HepG2 (cell line): Measurements from ENCODE around the gene DHX16. TPM values are rescaled to one million over a fixed set of nuclear protein-coding genes. Genes with fewer than 3 reads are reported as not detected.

Experiments
- AHR ChIP-seq: IDR thresholded peaks from 2 replicates; pipeline ENCODE4 v1.6.1; 2018; ENCODE audit warnings: missing genetic modification reagents, missing compliant biosample characterization
- BRCA1 ChIP-seq: sonication (generic); formaldehyde crosslinking; IDR thresholded peaks from 2 replicates; pipeline ENCODE4 v1.4.0; 2020; ENCODE audit warnings: missing genetic modification reagents
- BRD4 ChIP-seq: sonication (generic); formaldehyde crosslinking; IDR thresholded peaks from 2 replicates; pipeline ENCODE4 v1.4.0; 2020; ENCODE audit warnings: missing genetic modification reagents
- CENPT ChIP-seq: sonication (generic); formaldehyde crosslinking; IDR thresholded peaks from 2 replicates; pipeline ENCODE4 v1.8.0; 2022; ENCODE audit warnings: low read depth, mild to moderate bottlenecking, moderate library complexity, missing genetic modification reagents
- ELF4 ChIP-seq: sonication (generic); formaldehyde crosslinking; IDR thresholded peaks from 2 replicates; pipeline ENCODE4 v1.5.0; 2020; ENCODE audit warnings: missing genetic modification reagents, mild to moderate bottlenecking, moderate library complexity, borderline replicate concordance
- GATA4 ChIP-seq: sonication (generic); IDR thresholded peaks from 2 replicates; pipeline ENCODE4 v1.6.1; 2016; ENCODE audit warnings: antibody characterized with exemption, low read depth, borderline replicate concordance
- GATAD2A ChIP-seq: IDR thresholded peaks from 2 replicates; pipeline ENCODE4 v1.6.1; 2016
- MTA1 ChIP-seq: sonication (generic); formaldehyde crosslinking; IDR thresholded peaks from 2 replicates; pipeline ENCODE4 v1.4.0; 2020; ENCODE audit warnings: missing genetic modification reagents, mild to moderate bottlenecking, borderline replicate concordance
- NR2F6 ChIP-seq, 2 experiments: IDR thresholded peaks; 2 replicates each; pipeline ENCODE4 v1.6.1; 2016; ENCODE audit warnings: antibody characterized with exemption in 1 of 2, mild to moderate bottlenecking in 1 of 2
- PHF21A ChIP-seq: sonication (generic); formaldehyde crosslinking; IDR thresholded peaks from 2 replicates; pipeline ENCODE4 v1.5.0; 2020; ENCODE audit warnings: mild to moderate bottlenecking, missing genetic modification reagents
- SMARCE1 ChIP-seq: fragments of 450-650 bp; IDR thresholded peaks from 2 replicates; pipeline ENCODE4 v1.6.1; 2017; ENCODE audit warnings: borderline replicate concordance
- SRSF1 ChIP-seq: fragments of 200-400 bp; formaldehyde crosslinking; optimal IDR thresholded peaks from 2 replicates; pipeline ENCODE3; 2017; ENCODE audit warnings: mild to moderate bottlenecking, low read depth, low read length, moderate library complexity
- TP53 ChIP-seq: sonication (generic); formaldehyde crosslinking; conservative IDR thresholded peaks from 2 replicates; pipeline ENCODE4 v1.4.0; 2020; ENCODE audit warnings: missing genetic modification reagents
- ZNF367 ChIP-seq: sonication (generic); formaldehyde crosslinking; IDR thresholded peaks from 2 replicates; pipeline ENCODE4 v1.4.0; 2020; ENCODE audit warnings: missing genetic modification reagents, borderline replicate concordance
- ZNF670 ChIP-seq: sonication (generic); formaldehyde crosslinking; IDR thresholded peaks from 2 replicates; pipeline ENCODE4 v1.8.0; 2022; ENCODE audit warnings: mild to moderate bottlenecking, missing genetic modification reagents, borderline replicate concordance
- ZNF780A ChIP-seq: sonication (generic); formaldehyde crosslinking; IDR thresholded peaks from 2 replicates; pipeline ENCODE4 v1.8.0; 2022; ENCODE audit warnings: mild to moderate bottlenecking, missing genetic modification reagents, moderate library complexity
- ZSCAN9 ChIP-seq: IDR thresholded peaks from 2 replicates; pipeline ENCODE4 v1.6.1; 2016; ENCODE audit warnings: borderline replicate concordance
- polyA plus RNA-seq, 8 experiments: library from polyadenylated mRNA; depleted of rRNA in 3 of 8; stranded (reverse) in 7 of 8; unstranded in 1 of 8; fragments of >200 nt; fragmentation: Illumina TruSeq in 4 of 8; extraction: Trizol in 4 of 8; gene quantifications; 2 replicates each; pipeline versions ENCODE4 v1.2.1 to v1.2.3, GENCODE V29; 2011 to 2016; ENCODE audit warnings: low read depth in 4 of 8, missing spikeins in 1 of 8, mixed read lengths in 1 of 8; ENCODE audit not compliant: insufficient read depth in 1 of 8
- total RNA-seq, 5 experiments: library from RNA; depleted of rRNA; stranded (reverse); fragments of >200 nt; fragmentation: Illumina TruSeq; extraction: Trizol; gene quantifications; 2 replicates each; pipeline ENCODE4 v1.2.3, GENCODE V29; 2016; ENCODE audit warnings: low read depth in 1 of 5
- TF ChIP-seq, protein P1 (sequence below): sonication (generic); formaldehyde crosslinking; IDR thresholded peaks from 2 replicates; pipeline ENCODE4 v1.4.0; 2020; ENCODE audit warnings: missing genetic modification reagents, borderline replicate concordance
- TF ChIP-seq, protein P2 (sequence below): sonication (generic); formaldehyde crosslinking; IDR thresholded peaks from one replicate; pipeline ENCODE4 v1.5.1; 2020; ENCODE audit warnings: mild to moderate bottlenecking, missing genetic modification reagents; ENCODE audit errors: not compliant biosample characterization

Gene DHX16
- total and polyA plus RNA-seq, 2 of the 13 experiments (the other 11 are each of a cell fraction or from before 2014, with no cell fraction given), result 57.0 to 58.5 TPM

DNA sequence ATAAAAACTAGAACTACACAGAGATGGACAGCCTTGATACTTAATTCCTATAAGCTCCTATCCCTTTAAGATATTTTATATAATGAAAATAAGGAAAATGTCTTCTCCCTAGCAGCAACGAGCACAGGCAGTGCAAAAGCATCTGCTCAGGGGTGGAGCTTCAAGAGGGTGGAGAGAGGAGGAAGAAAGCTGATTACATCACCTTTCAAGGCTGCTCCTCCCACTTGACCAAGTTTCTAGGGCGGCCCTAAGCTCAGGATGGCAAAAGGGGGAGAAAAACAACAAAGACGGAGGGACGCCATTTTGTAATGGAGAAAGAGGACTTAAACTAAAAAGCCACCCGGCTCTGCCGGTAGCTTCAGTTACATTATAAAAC lies 58.0 kb downstream of the DHX16 start (continued):
- TF ChIP-seq, protein P1, sequence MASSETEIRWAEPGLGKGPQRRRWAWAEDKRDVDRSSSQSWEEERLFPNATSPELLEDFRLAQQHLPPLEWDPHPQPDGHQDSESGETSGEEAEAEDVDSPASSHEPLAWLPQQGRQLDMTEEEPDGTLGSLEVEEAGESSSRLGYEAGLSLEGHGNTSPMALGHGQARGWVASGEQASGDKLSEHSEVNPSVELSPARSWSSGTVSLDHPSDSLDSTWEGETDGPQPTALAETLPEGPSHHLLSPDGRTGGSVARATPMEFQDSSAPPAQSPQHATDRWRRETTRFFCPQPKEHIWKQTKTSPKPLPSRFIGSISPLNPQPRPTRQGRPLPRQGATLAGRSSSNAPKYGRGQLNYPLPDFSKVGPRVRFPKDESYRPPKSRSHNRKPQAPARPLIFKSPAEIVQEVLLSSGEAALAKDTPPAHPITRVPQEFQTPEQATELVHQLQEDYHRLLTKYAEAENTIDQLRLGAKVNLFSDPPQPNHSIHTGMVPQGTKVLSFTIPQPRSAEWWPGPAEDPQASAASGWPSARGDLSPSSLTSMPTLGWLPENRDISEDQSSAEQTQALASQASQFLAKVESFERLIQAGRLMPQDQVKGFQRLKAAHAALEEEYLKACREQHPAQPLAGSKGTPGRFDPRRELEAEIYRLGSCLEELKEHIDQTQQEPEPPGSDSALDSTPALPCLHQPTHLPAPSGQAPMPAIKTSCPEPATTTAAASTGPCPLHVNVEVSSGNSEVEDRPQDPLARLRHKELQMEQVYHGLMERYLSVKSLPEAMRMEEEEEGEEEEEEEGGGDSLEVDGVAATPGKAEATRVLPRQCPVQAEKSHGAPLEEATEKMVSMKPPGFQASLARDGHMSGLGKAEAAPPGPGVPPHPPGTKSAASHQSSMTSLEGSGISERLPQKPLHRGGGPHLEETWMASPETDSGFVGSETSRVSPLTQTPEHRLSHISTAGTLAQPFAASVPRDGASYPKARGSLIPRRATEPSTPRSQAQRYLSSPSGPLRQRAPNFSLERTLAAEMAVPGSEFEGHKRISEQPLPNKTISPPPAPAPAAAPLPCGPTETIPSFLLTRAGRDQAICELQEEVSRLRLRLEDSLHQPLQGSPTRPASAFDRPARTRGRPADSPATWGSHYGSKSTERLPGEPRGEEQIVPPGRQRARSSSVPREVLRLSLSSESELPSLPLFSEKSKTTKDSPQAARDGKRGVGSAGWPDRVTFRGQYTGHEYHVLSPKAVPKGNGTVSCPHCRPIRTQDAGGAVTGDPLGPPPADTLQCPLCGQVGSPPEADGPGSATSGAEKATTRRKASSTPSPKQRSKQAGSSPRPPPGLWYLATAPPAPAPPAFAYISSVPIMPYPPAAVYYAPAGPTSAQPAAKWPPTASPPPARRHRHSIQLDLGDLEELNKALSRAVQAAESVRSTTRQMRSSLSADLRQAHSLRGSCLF (CRISPR knock-in tag), result no peak
- TF ChIP-seq PHF21A (CRISPR knock-in tag) (peak; percentile 51; the same call in 1 of the 2 replicates), BRD4 (no peak), NR2F6 (IDR thresholded peaks at IDR 0.05) (no peak), NR2F6 (CRISPR knock-in tag; IDR thresholded peaks at IDR 0.05) (peak; percentile 24; the same call in 1 of the 2 replicates), MTA1 (CRISPR knock-in tag) (no peak), SMARCE1 (no peak), ZNF780A (CRISPR knock-in tag) (no peak), AHR (CRISPR knock-in tag) (0 out of 2 replicates have a peak, but pooled peaks have one; percentile 13), GATA4 (no peak), CENPT (CRISPR knock-in tag) (no peak), ZSCAN9 (CRISPR knock-in tag) (0 out of 2 replicates have a peak, but pooled peaks have one; percentile 48), ZNF367 (CRISPR knock-in tag) (no peak), TP53 (CRISPR knock-in tag) (no peak), ZNF670 (0 out of 2 replicates have a peak, but pooled peaks have one; percentile 31), GATAD2A (CRISPR knock-in tag) (peak; percentile 66), ELF4 (CRISPR knock-in tag) (peak; percentile 64; the same call in 1 of the 2 replicates), BRCA1 (CRISPR knock-in tag) (0 out of 2 replicates have a peak, but pooled peaks have one; percentile 7), SRSF1 (no peak)
- TF ChIP-seq, protein P2, sequence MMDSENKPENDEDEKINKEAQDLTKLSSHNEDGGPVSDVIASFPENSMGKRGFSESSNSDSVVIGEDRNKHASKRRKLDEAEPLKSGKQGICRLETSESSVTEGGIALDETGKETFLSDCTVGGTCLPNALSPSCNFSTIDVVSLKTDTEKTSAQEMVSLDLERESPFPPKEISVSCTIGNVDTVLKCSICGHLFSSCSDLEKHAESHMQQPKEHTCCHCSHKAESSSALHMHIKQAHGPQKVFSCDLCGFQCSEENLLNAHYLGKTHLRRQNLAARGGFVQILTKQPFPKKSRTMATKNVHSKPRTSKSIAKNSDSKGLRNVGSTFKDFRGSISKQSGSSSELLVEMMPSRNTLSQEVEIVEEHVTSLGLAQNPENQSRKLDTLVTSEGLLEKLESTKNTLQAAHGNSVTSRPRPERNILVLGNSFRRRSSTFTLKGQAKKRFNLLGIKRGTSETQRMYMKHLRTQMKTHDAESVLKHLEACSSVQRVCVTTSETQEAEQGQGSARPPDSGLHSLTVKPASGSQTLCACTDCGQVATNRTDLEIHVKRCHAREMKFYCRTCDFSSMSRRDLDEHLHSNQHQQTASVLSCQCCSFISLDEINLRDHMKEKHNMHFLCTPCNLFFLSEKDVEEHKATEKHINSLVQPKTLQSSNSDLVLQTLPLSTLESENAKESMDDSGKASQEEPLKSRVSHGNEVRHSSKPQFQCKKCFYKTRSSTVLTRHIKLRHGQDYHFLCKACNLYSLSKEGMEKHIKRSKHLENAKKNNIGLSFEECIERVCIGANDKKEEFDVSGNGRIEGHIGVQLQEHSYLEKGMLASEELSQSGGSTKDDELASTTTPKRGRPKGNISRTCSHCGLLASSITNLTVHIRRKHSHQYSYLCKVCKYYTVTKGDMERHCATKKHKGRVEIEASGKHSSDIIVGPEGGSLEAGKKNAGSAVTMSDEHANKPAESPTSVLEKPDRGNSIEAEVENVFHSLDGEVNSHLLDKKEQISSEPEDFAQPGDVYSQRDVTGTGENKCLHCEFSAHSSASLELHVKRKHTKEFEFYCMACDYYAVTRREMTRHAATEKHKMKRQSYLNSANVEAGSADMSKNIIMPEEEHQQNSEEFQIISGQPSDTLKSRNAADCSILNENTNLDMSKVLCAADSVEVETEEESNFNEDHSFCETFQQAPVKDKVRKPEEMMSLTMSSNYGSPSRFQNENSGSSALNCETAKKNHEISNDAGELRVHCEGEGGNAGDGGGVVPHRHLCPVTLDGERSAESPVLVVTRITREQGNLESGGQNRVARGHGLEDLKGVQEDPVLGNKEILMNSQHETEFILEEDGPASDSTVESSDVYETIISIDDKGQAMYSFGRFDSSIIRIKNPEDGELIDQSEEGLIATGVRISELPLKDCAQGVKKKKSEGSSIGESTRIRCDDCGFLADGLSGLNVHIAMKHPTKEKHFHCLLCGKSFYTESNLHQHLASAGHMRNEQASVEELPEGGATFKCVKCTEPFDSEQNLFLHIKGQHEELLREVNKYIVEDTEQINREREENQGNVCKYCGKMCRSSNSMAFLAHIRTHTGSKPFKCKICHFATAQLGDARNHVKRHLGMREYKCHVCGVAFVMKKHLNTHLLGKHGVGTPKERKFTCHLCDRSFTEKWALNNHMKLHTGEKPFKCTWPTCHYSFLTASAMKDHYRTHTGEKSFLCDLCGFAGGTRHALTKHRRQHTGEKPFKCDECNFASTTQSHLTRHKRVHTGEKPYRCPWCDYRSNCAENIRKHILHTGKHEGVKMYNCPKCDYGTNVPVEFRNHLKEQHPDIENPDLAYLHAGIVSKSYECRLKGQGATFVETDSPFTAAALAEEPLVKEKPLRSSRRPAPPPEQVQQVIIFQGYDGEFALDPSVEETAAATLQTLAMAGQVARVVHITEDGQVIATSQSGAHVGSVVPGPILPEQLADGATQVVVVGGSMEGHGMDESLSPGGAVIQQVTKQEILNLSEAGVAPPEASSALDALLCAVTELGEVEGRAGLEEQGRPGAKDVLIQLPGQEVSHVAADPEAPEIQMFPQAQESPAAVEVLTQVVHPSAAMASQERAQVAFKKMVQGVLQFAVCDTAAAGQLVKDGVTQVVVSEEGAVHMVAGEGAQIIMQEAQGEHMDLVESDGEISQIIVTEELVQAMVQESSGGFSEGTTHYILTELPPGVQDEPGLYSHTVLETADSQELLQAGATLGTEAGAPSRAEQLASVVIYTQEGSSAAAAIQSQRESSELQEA (CRISPR knock-in tag), result no peak
